GM13977 (cell line): ENCODE measurements around the gene RNF32.

Source experiments
- DNase-seq: peaks from one replicate; pipeline ENCODE4 v3.0.0; 2012; ENCODE audit warnings: low spot score
- CTCF ChIP-seq: IDR thresholded peaks from 2 replicates; pipeline ENCODE4 v1.5.1; 2012; ENCODE audit warnings: mild to moderate bottlenecking, control low read depth; ENCODE audit not compliant: insufficient read depth; ENCODE audit errors: extremely low read depth, missing control alignments
- in situ Hi-C: fragments of 300-500 bp; cut with MboI; formaldehyde crosslinking; loops from one replicate; pipeline ENCODE4 v1.12.0; 2022; ENCODE audit warnings: low sequenced_read_pairs, low pct_unique_long_range_greater_than_20kb, mixed read lengths, inconsistent platforms; ENCODE audit not compliant: unreplicated experiment

RNF32 gene

GRCh38 chr7:156673902-156674301, 33.3 kb downstream of the RNF32 start:
- in situ Hi-C loops: no loop called here
- no peak for DNase-seq
- no peak for TF ChIP-seq CTCF

GRCh38 chr7:156675721-156676120, 35.1 kb downstream of the RNF32 start:
- no peak for TF ChIP-seq CTCF
- DNase-seq: no peak
- in situ Hi-C loops: no loop called here

- no peak for TF ChIP-seq CTCF
- in situ Hi-C loops: no loop called here
- DNase-seq: no peak
Observed at GRCh38 chr7:156676263-156676662, 35.7 kb downstream of the RNF32 start.

- in situ Hi-C loops: no loop called here
- DNase-seq: no peak
- TF ChIP-seq CTCF: no peak
Observed at GRCh38 chr7:156677374-156678054, 36.9 kb downstream of the RNF32 start.

- no peak for DNase-seq
- in situ Hi-C loops: no loop called here
Observed at GRCh38 chr7:156680281-156680680, 39.7 kb downstream of the RNF32 start.

GRCh38 chr7:156682928-156683327, 42.4 kb downstream of the RNF32 start:
- no peak for DNase-seq
- no peak for TF ChIP-seq CTCF
- in situ Hi-C loops: no loop called here

More at GRCh38 chr7:156680281-156680680, 39.7 kb downstream of the RNF32 start:
- no peak for TF ChIP-seq CTCF
